ENCODE measurements around the gene CTCFL.
"Not testable (repeated sequence)": the region's sequence is repeated elsewhere in the genome, so short reads cannot be mapped to it uniquely, and the experiment has no call there.

GRCh38 chr20:57511709-57512108 is 13.2 kb downstream of the CTCFL start:
- not testable (repeated sequence) for TF ChIP-seq CTCF (conservative IDR thresholded peaks at IDR 0.05; ENCODE audit: low read depth, low read length); EZH2 (IDR thresholded peaks at IDR 0.05; ENCODE audit: borderline replicate concordance, low read depth, low read length, poor library complexity, severe bottlenecking)

Measured in A673 (cell line).